ENCODE measurements around the gene ABCC4. TPM values are rescaled to one million over a fixed set of nuclear protein-coding genes. Genes with fewer than 3 reads are reported as not detected.
A peak's percentile ranks its signal among the peaks of the same experiment; 100 is the strongest.

Gene ABCC4
- total and polyA plus RNA-seq, 2 donors (not counting 1 experiment from before 2014, with no cell fraction given), result 35.2 to 98.8 TPM

- no peak for TF ChIP-seq CTCF (conservative IDR thresholded peaks at IDR 0.05 in 1 of 2, IDR thresholded peaks at IDR 0.05 in 1 of 2; ENCODE audit: low read depth in 1 of 2, low read length in 2 of 2)
- TF ChIP-seq EZH2 (IDR thresholded peaks at IDR 0.05; ENCODE audit: low read length, missing control alignments), result no peak
- H3K4me3 ChIP-seq (replicated peaks in 1 of 4; ENCODE audit: control extremely low read depth in 1 of 4, insufficient read depth in 1 of 4, low read depth in 3 of 4, low read length in 4 of 4), result no peak overlapping the region
- no peaks in the 10 kb centered on the region for H3K4me1 ChIP-seq (ENCODE audit: control insufficient read depth, extremely low read depth, insufficient read depth, low read length)
- H3K27me3 ChIP-seq (ENCODE audit: control insufficient read depth, insufficient read depth, low read length), result no peaks in the 10 kb centered on the region
- H3K79me2 ChIP-seq (ENCODE audit: control insufficient read depth, insufficient read depth, low read length), result no peaks in the 10 kb centered on the region
- H3K27ac ChIP-seq (ENCODE audit: insufficient read depth, low read length), result no peak overlapping the region
- no peak overlapping the region for H3K4me2 ChIP-seq (ENCODE audit: extremely low read depth, insufficient read depth, low read length)
- no peaks in the 10 kb centered on the region for H3K36me3 ChIP-seq (ENCODE audit: control insufficient read depth, insufficient read depth, low read length)
- H3K9me3 ChIP-seq (ENCODE audit: control insufficient read depth, insufficient read depth, low read depth, low read length), result no peaks in the 10 kb centered on the region
- H3K9ac ChIP-seq (ENCODE audit: insufficient read depth, low read length), result no peak overlapping the region
- no peak overlapping the region for H2AFZ ChIP-seq (ENCODE audit: low read length)
- DNase-seq (ENCODE audit: low read depth in 2 of 2), result peak in 1 of 2 donors; percentile 14
- H4K20me1 ChIP-seq (ENCODE audit: control insufficient read depth, extremely low read depth, insufficient read depth, low read length), result no peaks in the 10 kb centered on the region
Measured at GRCh38 chr13:95106562-95106961, 194.7 kb downstream of the ABCC4 start.

GRCh38 chr13:95100525-95101433 lies 200.5 kb downstream of the ABCC4 start:
- H3K9ac ChIP-seq (ENCODE audit: insufficient read depth, low read length), result no peak overlapping the region
- no peaks in the 10 kb centered on the region for H3K79me2 ChIP-seq (ENCODE audit: control insufficient read depth, insufficient read depth, low read length)
- H2AFZ ChIP-seq (ENCODE audit: low read length), result no peak overlapping the region
- H3K4me1 ChIP-seq (ENCODE audit: control insufficient read depth, extremely low read depth, insufficient read depth, low read length), result no peaks in the 10 kb centered on the region
- TF ChIP-seq EZH2 (IDR thresholded peaks at IDR 0.05; ENCODE audit: low read length, missing control alignments) (no peak), CTCF (conservative IDR thresholded peaks at IDR 0.05 in 1 of 2, IDR thresholded peaks at IDR 0.05 in 1 of 2; ENCODE audit: low read depth in 1 of 2, low read length in 2 of 2) (no peak)
- H3K4me3 ChIP-seq (replicated peaks in 1 of 4; ENCODE audit: control extremely low read depth in 1 of 4, insufficient read depth in 1 of 4, low read depth in 3 of 4, low read length in 4 of 4), result no peak overlapping the region
- no peaks in the 10 kb centered on the region for H3K36me3 ChIP-seq (ENCODE audit: control insufficient read depth, insufficient read depth, low read length)
- H3K9me3 ChIP-seq (ENCODE audit: control insufficient read depth, insufficient read depth, low read depth, low read length), result no peaks in the 10 kb centered on the region
- H3K27ac ChIP-seq (ENCODE audit: insufficient read depth, low read length), result no peak overlapping the region
- no peaks in the 10 kb centered on the region for H4K20me1 ChIP-seq (ENCODE audit: control insufficient read depth, extremely low read depth, insufficient read depth, low read length)
- peak; percentile 47 to 82 for DNase-seq (ENCODE audit: low read depth in 2 of 2)
- H3K4me2 ChIP-seq (ENCODE audit: extremely low read depth, insufficient read depth, low read length), result no peak overlapping the region
- H3K27me3 ChIP-seq (ENCODE audit: control insufficient read depth, insufficient read depth, low read length), result no peaks in the 10 kb centered on the region

- no peaks in the 10 kb centered on the region for H3K27me3 ChIP-seq (ENCODE audit: control insufficient read depth, insufficient read depth, low read length)
- H4K20me1 ChIP-seq (ENCODE audit: control insufficient read depth, extremely low read depth, insufficient read depth, low read length), result no peaks in the 10 kb centered on the region
- no peak overlapping the region for H3K4me2 ChIP-seq (ENCODE audit: extremely low read depth, insufficient read depth, low read length)
- no peak overlapping the region for H3K9ac ChIP-seq (ENCODE audit: insufficient read depth, low read length)
- no peaks in the 10 kb centered on the region for H3K79me2 ChIP-seq (ENCODE audit: control insufficient read depth, insufficient read depth, low read length)
- no peak for TF ChIP-seq CTCF (conservative IDR thresholded peaks at IDR 0.05 in 1 of 2, IDR thresholded peaks at IDR 0.05 in 1 of 2; ENCODE audit: low read depth in 1 of 2, low read length in 2 of 2)
- TF ChIP-seq EZH2 (IDR thresholded peaks at IDR 0.05; ENCODE audit: low read length, missing control alignments), result no peak
- no peak overlapping the region for H3K4me3 ChIP-seq (replicated peaks in 1 of 4; ENCODE audit: control extremely low read depth in 1 of 4, insufficient read depth in 1 of 4, low read depth in 3 of 4, low read length in 4 of 4)
- peak; percentile 66 to 81 for DNase-seq (ENCODE audit: low read depth in 2 of 2)
- H3K4me1 ChIP-seq (ENCODE audit: control insufficient read depth, extremely low read depth, insufficient read depth, low read length), result no peaks in the 10 kb centered on the region
- no peaks in the 10 kb centered on the region for H3K36me3 ChIP-seq (ENCODE audit: control insufficient read depth, insufficient read depth, low read length)
- no peaks in the 10 kb centered on the region for H3K9me3 ChIP-seq (ENCODE audit: control insufficient read depth, insufficient read depth, low read depth, low read length)
- H3K27ac ChIP-seq (ENCODE audit: insufficient read depth, low read length), result no peak overlapping the region
- H2AFZ ChIP-seq (ENCODE audit: low read length), result no peak overlapping the region
Measured at GRCh38 chr13:95099541-95099940, 201.7 kb downstream of the ABCC4 start.
